GM21367 (cell line): ENCODE data around the gene LTBP3.

Source experiments
- ATAC-seq: cut with Tn5 transposase; IDR thresholded peaks from one replicate; pipeline ENCODE4 v1.9.1; 2021; ENCODE audit not compliant: unreplicated experiment

The LTBP3 gene

GRCh38 chr11:65555693-65556231 lies 2.4 kb downstream of the LTBP3 start:
- no peak for ATAC-seq

GRCh38 chr11:65554842-65555430 lies 3.2 kb downstream of the LTBP3 start:
- no peak for ATAC-seq

- no peak for ATAC-seq
Measured at GRCh38 chr11:65554057-65554818, 3.9 kb downstream of the LTBP3 start.

- no peak for ATAC-seq
Measured at GRCh38 chr11:65553301-65554001, 4.7 kb downstream of the LTBP3 start.

- no peak for ATAC-seq
Measured at GRCh38 chr11:65552388-65552951, 5.7 kb downstream of the LTBP3 start.

GRCh38 chr11:65551572-65552387 lies 6.4 kb downstream of the LTBP3 start:
- ATAC-seq, result no peak

- no peak for ATAC-seq
Measured at GRCh38 chr11:65549096-65549495, 9.1 kb downstream of the LTBP3 start.

- ATAC-seq, result no peak
Measured at GRCh38 chr11:65548395-65548794, 9.8 kb downstream of the LTBP3 start.

GRCh38 chr11:65547446-65548125 lies 10.6 kb downstream of the LTBP3 start:
- no peak for ATAC-seq

GRCh38 chr11:65546217-65546958 lies 11.8 kb downstream of the LTBP3 start:
- peak; percentile 60 for ATAC-seq

GRCh38 chr11:65545853-65546216 lies 12.3 kb downstream of the LTBP3 start:
- ATAC-seq, result no peak

- no peak for ATAC-seq
Measured at GRCh38 chr11:65542738-65543390, 15.3 kb downstream of the LTBP3 start.

GRCh38 chr11:65541093-65541982 lies 16.8 kb downstream of the LTBP3 start:
- ATAC-seq, result no peak

- peak; percentile 44 for ATAC-seq
Measured at GRCh38 chr11:65540290-65541092, 17.7 kb downstream of the LTBP3 start.

- ATAC-seq, result peak; percentile 1
Measured at GRCh38 chr11:65539744-65540289, 18.3 kb downstream of the LTBP3 start.

- no peak for ATAC-seq
Measured at GRCh38 chr11:65538915-65539743, 19.0 kb downstream of the LTBP3 start.
